Psoas muscle (tissue), 8 donors: ENCODE results near the gene MIAT. TPM values are rescaled to one million over a fixed set of nuclear protein-coding genes. Genes with fewer than 3 reads are reported as not detected.

Experiments
- ATAC-seq, 4 donors: fragments of 200-7000 bp; cut with Tn5 transposase; one replicate each; pipeline ENCODE4 v1.9.1; 2020; ENCODE audit warnings: moderate library complexity in 3 of 4, mild to moderate bottlenecking in 2 of 4
- DNase-seq, 2 donors: peaks; one replicate each; pipeline ENCODE4 v3.0.0-alpha.2; 2020
- H3K27ac ChIP-seq: fragments of 200-600 bp; one replicate; pipeline ENCODE4 v1.8.0; 2022
- H3K27me3 ChIP-seq, 3 donors: fragments of 200-600 bp in 1 of 3; one replicate each; pipeline versions ENCODE4 v1.6.1 to v1.8.0; 2013 to 2022; ENCODE audit warnings: low read length in 2 of 3, mild to moderate bottlenecking in 2 of 3, moderate library complexity in 1 of 3; ENCODE audit not compliant: insufficient read depth in 3 of 3
- H3K36me3 ChIP-seq, 2 donors: fragments of 200-600 bp in 1 of 2; one replicate each; pipeline versions ENCODE4 v1.6.1 to v1.8.0; 2013 to 2022; ENCODE audit warnings: low read depth in 1 of 2, mild to moderate bottlenecking in 1 of 2, moderate library complexity in 1 of 2; ENCODE audit not compliant: insufficient read depth in 1 of 2
- H3K4me1 ChIP-seq: fragments of 200-600 bp; one replicate; pipeline ENCODE4 v1.8.0; 2022
- H3K4me3 ChIP-seq: fragments of 200-600 bp; one replicate; pipeline ENCODE4 v1.8.0; 2022; ENCODE audit warnings: mild to moderate bottlenecking
- H3K9me3 ChIP-seq: fragments of 200-600 bp; one replicate; pipeline ENCODE4 v1.8.0; 2022
- CTCF ChIP-seq: fragments of 200-600 bp; IDR thresholded peaks from one replicate; pipeline ENCODE4 v1.8.0; 2022; ENCODE audit warnings: antibody characterized with exemption
- WGBS, 3 donors: extraction: QIAGEN DNeasy Blood & Tissue Kit; methylation state at CpG; one replicate each; pipeline versions ENCODE4 v1.1.6 to v1.1.7; 2013; 5-methylcytosine and 5-hydroxymethylcytosine counted together
- intact Hi-C, 2 donors: fragments of 100-400 bp; cut with DNase I; formaldehyde crosslinking; loops; one replicate each; pipeline versions ENCODE4 v1.11.0 to v1.14.2; 2022
- polyA plus RNA-seq, 3 donors: library from polyadenylated mRNA; stranded (reverse); fragments of 200-250 nt; gene quantifications; one replicate each; pipeline ENCODE4 v1.2.3, GENCODE V29; 2013
- total RNA-seq, 4 donors: library from RNA; stranded (reverse); fragmentation: NEBNext Ultra II Directional in 2 of 4; extraction: Animal tissue kit (Norgen Biotek cat#: 25700) in 2 of 4; gene quantifications; one replicate each; pipeline versions ENCODE4 v1.2.1 to v1.2.4, GENCODE V29; 2021 to 2023
- donor health status: healthy with polysubstance abuse.
- donor health status: DM: no; HTN: no; CAD: no; lungs with moderate emphysema.
- donor health status: Bipolar disorder and iron deficiency.
- donor health status: healthy.
- donor health status: DM: yes; HTN: yes; CAD: no.
- donor health status: DM: no; HTN: no; CAD: no.
- donor health status: DM: no; HTN: no; CAD: no.
- donor health status: DM: yes; HTN: yes; CAD: no.

The MIAT gene
- total and polyA plus RNA-seq, 7 donors = 0.04 to 0.59 (median 0.30) TPM

- WGBS, 3 donors = 67 to 70% (median 69%) methylated on average over 2 of the region's 2 CpGs
- ATAC-seq (no peak), DNase-seq (no peak)
- no peak for TF ChIP-seq CTCF
- H3K27ac ChIP-seq = no peak overlapping the region
- H3K27me3 ChIP-seq = no peaks in the 10 kb centered on the region
- no peaks in the 10 kb centered on the region for H3K4me1 ChIP-seq
- H3K36me3 ChIP-seq = peaks cover 0 to 5% of the 10 kb centered on the region in 2 donors
- no peak overlapping the region for H3K4me3 ChIP-seq
- intact Hi-C loops = no loop called here
- peaks cover 3% of the 10 kb centered on the region for H3K9me3 ChIP-seq
These were observed 39.8 kb downstream of the MIAT start for GRCh38 chr22:26697151-26697550.

- no peak for TF ChIP-seq CTCF
- no peaks in the 10 kb centered on the region for H3K27me3 ChIP-seq
- no peak overlapping the region for H3K27ac ChIP-seq
- H3K36me3 ChIP-seq = peaks cover 0 to 3% of the 10 kb centered on the region in 2 donors
- DNase-seq (no peak), ATAC-seq (no peak)
- peaks cover 5% of the 10 kb centered on the region for H3K4me1 ChIP-seq
- H3K4me3 ChIP-seq = no peak overlapping the region
- H3K9me3 ChIP-seq = no peaks in the 10 kb centered on the region
- intact Hi-C loops = no loop called here
These were observed 43.1 kb downstream of the MIAT start for GRCh38 chr22:26700462-26700861.

- no peak overlapping the region for H3K4me3 ChIP-seq
- no peak overlapping the region for H3K27ac ChIP-seq
- WGBS, 3 donors = 91 to 98% (median 95%) methylated on average over 4 of the region's 4 CpGs
- no peak for TF ChIP-seq CTCF
- ATAC-seq (no peak), DNase-seq (no peak)
- peaks cover 6% of the 10 kb centered on the region for H3K4me1 ChIP-seq
- H3K27me3 ChIP-seq = no peaks in the 10 kb centered on the region
- intact Hi-C loops = no loop called here
- H3K36me3 ChIP-seq = peaks cover 0 to 3% of the 10 kb centered on the region in 2 donors
- no peaks in the 10 kb centered on the region for H3K9me3 ChIP-seq
These were observed 43.5 kb downstream of the MIAT start for GRCh38 chr22:26700886-26701285.

- Histone ChIP-seq H3K4me3 (no peak overlapping the region), H3K27ac (no peak overlapping the region), H3K36me3 (peaks cover 0 to 3% of the 10 kb centered on the region in 2 donors), H3K4me1 (peaks cover 6% of the 10 kb centered on the region), H3K9me3 (no peaks in the 10 kb centered on the region), H3K27me3 (no peaks in the 10 kb centered on the region)
- no peak for TF ChIP-seq CTCF
- WGBS, 3 donors = 89 to 92% (median 89%) methylated on average over 1 of the region's 1 CpG
- no peak for ATAC-seq
- intact Hi-C loops = no loop called here
- no peak for DNase-seq
These were observed 43.9 kb downstream of the MIAT start for GRCh38 chr22:26701323-26701722.
